Measurements from ENCODE around the gene KLK14.

The KLK14 gene

DNA sequence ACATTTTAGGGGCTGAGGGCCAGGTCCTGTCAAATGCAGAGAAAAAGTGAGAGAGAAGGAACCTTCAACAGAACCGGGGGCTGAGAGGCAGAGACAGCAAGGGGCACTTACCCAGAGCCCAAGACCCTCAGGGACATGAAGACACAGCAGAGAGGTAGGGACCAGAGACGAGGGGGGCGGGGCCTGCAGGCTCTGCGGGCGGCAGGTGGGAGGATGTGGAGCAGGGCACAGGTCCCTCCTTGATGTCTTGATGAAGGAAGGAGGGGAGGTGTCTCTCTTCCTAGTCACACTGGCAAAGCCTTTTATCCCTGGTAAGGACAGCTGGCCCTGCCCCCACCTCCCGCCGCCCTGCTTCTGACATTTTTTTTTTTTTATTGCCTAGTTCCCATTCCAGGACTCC is at the start of gene KLK14:
Gene KLK14, minus strand, starts transcription at position 277 of the 400 bp plus-strand sequence. Its CDS starts 273 bp downstream, at position 4.
- no peak for DNase-seq (ENCODE audit: low read depth in 2 of 2)

- DNase-seq (ENCODE audit: low read depth in 2 of 2): peak in 1 of 2 donors; percentile 22
Measured at GRCh38 chr19:51131780-51132680, 49.3 kb upstream of the KLK14 start.

- no peak for DNase-seq (ENCODE audit: low read depth in 2 of 2)
Measured at GRCh38 chr19:51129716-51130115, 47.0 kb upstream of the KLK14 start.

DNA sequence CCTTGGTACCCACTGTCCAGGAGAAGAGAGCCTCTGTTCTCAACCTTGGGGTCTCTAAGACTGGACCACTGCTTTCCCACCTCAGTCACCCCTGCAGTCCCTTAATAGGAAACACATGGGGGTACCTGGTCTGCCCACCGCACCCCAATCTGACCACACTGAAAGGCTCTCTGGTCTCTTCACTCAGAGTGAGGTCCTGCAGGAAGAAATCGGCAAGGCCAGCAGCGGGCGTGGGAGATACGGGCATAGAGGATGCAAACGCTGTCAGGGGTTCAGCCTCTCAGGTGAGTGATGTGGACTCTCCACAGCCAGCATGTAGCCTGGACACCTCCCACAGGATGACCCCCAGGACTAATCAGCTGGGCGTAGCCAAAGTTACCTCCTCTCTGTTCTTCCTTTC is 45.5 kb upstream of the KLK14 start:
- DNase-seq (ENCODE audit: low read depth in 2 of 2): no peak

- DNase-seq (ENCODE audit: low read depth in 2 of 2): no peak
Measured at GRCh38 chr19:51127755-51128154, 45.1 kb upstream of the KLK14 start.

- DNase-seq (ENCODE audit: low read depth in 2 of 2): no peak
Measured at GRCh38 chr19:51127032-51127431, 44.3 kb upstream of the KLK14 start.

GRCh38 chr19:51125421-51126075 is 42.9 kb upstream of the KLK14 start:
- no peak for DNase-seq (ENCODE audit: low read depth in 2 of 2)

GRCh38 chr19:51124729-51125128 is 42.0 kb upstream of the KLK14 start, which contains the start of gene SIGLEC9:
Gene SIGLEC9, plus strand, starts transcription at chr19:51124906. Its CDS starts 69 bp downstream, at chr19:51124975.
- no peak for DNase-seq (ENCODE audit: low read depth in 2 of 2)

- no peak for DNase-seq (ENCODE audit: low read depth in 2 of 2)
Measured at GRCh38 chr19:51124216-51124615, 41.5 kb upstream of the KLK14 start.

DNA sequence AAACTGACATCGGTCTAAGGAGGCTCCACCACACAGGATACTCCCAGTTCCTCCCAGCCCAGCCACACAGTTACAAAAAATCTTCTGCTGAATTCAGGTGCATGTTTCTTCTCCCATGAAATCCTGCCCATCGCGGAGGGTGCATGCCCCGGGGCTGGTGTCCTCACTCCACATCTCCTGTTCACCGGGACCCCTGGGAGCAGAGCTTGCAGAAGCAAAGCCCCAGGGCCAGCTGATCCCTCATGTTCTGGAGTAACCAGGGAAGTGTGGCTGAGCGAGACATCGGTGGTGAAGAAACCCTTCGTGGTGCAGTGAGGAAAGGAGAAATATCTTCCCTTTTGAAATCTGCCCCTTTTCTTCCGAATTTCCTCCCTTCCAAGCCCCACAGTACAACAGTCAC is 41.1 kb upstream of the KLK14 start:
- no peak for DNase-seq (ENCODE audit: low read depth in 2 of 2)

GRCh38 chr19:51123381-51123800 is 40.7 kb upstream of the KLK14 start:
- DNase-seq (ENCODE audit: low read depth in 2 of 2): peak in 1 of 2 donors; percentile 41

- DNase-seq (ENCODE audit: low read depth in 2 of 2): no peak
Measured at GRCh38 chr19:51122112-51122981, 39.7 kb upstream of the KLK14 start.

- DNase-seq (ENCODE audit: low read depth in 2 of 2): no peak
Measured at GRCh38 chr19:51121257-51121656, 38.6 kb upstream of the KLK14 start.

- DNase-seq (ENCODE audit: low read depth in 2 of 2): no peak
Measured at GRCh38 chr19:51120160-51120559, 37.5 kb upstream of the KLK14 start.

DNA sequence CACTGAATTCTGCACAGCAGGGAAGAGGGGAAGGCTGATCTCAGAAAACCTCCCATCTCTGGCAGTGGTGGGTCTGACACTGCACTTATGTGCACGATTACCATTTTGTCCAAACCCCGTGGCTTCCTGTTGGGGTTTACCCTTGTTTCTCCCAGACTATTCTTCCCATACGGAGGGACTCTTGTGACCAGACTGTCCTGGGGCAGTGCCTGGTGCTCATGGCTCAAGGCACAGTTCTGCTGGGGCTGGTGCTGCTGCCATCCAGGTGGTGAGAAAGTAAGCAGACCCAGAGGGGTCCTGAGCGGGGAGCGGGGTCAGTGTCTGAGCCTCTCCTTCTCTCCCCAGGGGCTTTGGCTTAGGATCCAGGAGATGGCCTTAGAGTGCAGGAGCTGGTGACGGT is 36.9 kb upstream of the KLK14 start:
- DNase-seq (ENCODE audit: low read depth in 2 of 2): no peak

GRCh38 chr19:51119101-51119500 is 36.4 kb upstream of the KLK14 start:
- no peak for DNase-seq (ENCODE audit: low read depth in 2 of 2)

GRCh38 chr19:51116736-51117286 is 34.1 kb upstream of the KLK14 start:
- peak in 1 of 2 donors; percentile 19 for DNase-seq (ENCODE audit: low read depth in 2 of 2)

GRCh38 chr19:51114087-51114729 is 31.5 kb upstream of the KLK14 start:
- no peak for DNase-seq (ENCODE audit: low read depth in 2 of 2)

DNA sequence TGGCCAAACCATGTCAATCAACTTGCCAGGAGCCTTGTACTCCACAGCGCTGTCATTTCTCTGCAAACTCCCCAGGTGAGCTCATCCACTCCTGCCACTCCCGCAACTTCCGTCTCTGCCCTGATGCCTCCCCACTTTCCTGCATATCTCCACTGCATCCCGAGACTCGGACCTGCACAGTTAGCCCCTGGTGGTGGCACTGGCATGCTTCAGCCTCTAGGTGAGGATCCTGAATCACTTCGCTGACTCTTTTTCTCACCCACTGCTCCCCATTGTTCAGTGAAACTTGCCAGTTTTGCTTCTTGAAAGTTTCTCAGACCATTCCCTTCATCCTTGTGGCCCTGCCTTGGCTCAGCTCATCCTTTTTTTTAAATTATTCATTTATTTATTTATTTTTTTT is 28.9 kb upstream of the KLK14 start:
- DNase-seq (ENCODE audit: low read depth in 2 of 2): no peak

GRCh38 chr19:51110666-51110971 is 27.9 kb upstream of the KLK14 start:
- no peak for DNase-seq (ENCODE audit: low read depth in 2 of 2)

DNA sequence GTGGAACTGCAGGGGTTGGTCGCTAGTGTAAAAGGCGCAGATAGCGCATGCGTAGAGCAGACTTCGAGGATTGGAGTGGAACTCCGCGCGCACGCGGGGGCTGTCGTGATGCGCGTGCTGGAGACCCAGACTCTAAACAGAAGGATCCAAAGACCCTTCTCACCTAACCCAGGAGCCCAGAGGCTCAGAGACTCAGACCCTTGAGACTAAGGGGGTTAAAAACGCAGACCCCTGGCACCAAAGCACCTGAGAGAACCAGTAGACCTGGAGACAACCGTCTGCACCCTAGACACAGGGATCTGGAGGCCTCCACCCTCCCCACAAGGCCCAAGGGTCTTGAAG is 26.1 kb upstream of the KLK14 start:
- DNase-seq (ENCODE audit: low read depth in 2 of 2): no peak

Data from stimulated activated CD8-positive, alpha-beta memory T cell treated with anti-CD3 and anti-CD28 coated beads, Interleukin-7, amount 100 ng/mL, for 4 hours (primary cell).